ENCODE results near the gene SPEM2. TPM values are rescaled to one million over a fixed set of nuclear protein-coding genes. Genes with fewer than 3 reads are reported as not detected.

Gene SPEM2
- total RNA-seq, 5 donors from 2014 or later (not counting 1 experiment from before 2014, with no cell fraction given) = not detected

GRCh38 chr17:7403043-7403726 is 22.2 kb upstream of the SPEM2 start:
- WGBS (ENCODE audit: insufficient coverage) = 86% methylated on average over 4 of the region's 16 CpGs
- DNase-seq = peak in 13 of 35 experiments; percentile 12 to 46 (median 25)
- peaks cover 0 to 8% of the 10 kb centered on the region in 2 experiments for H3K27me3 ChIP-seq (replicated peaks in 1 of 2; ENCODE audit: control insufficient read depth in 2 of 2, extremely low read depth in 1 of 2, insufficient read depth in 2 of 2, low read length in 1 of 2)
- H3K27ac Mint-ChIP-seq = peak overlapping the region; percentile 72 to 96
- ChIA-PET CTCF (interaction anchor here in 1 of 2 donors (0.6 kb wide), 1 partner anchor 248 kb away, joined by 3 read pairs; no protein-coding TSS in a partner anchor), POLR2A (interaction anchor here (0.5 to 1.0 kb wide), 4 partner anchors 32 to 144 kb away, joined by 3 read pairs; no protein-coding TSS in a partner anchor)
- peak overlapping the region; percentile 84 for H3K27ac ChIP-seq (ENCODE audit: low read length)
- peak overlapping the region; percentile 90 to 95 (median 94) for H3K4me3 Mint-ChIP-seq
- H3K27me3 Mint-ChIP-seq = peaks cover 0 to 1% of the 10 kb centered on the region in 2 donors
- no peaks in the 10 kb centered on the region for H3K9me3 ChIP-seq
- H3K4me1 Mint-ChIP-seq = peaks cover 12 to 21% (median 15%) of the 10 kb centered on the region in 3 donors
- peaks cover 2 to 26% of the 10 kb centered on the region in 2 experiments for H3K4me1 ChIP-seq (ENCODE audit: control insufficient read depth in 1 of 2, extremely low read depth in 1 of 2, insufficient read depth in 2 of 2, low read length in 2 of 2)
- no peaks in the 10 kb centered on the region for H3K9me3 Mint-ChIP-seq
- peaks cover 3% of the 10 kb centered on the region for H3K36me3 Mint-ChIP-seq
- peak overlapping the region; percentile 92 to 93 for H3K4me3 ChIP-seq (ENCODE audit: control insufficient read depth in 1 of 2, extremely low read depth in 1 of 2, low read length in 1 of 2)
- no peak for ATAC-seq (replicated peaks in 1 of 4)
- no peaks in the 10 kb centered on the region for H3K36me3 ChIP-seq (ENCODE audit: control insufficient read depth in 2 of 2, extremely low read depth in 1 of 2, insufficient read depth in 1 of 2, low read length in 1 of 2)

DNA sequence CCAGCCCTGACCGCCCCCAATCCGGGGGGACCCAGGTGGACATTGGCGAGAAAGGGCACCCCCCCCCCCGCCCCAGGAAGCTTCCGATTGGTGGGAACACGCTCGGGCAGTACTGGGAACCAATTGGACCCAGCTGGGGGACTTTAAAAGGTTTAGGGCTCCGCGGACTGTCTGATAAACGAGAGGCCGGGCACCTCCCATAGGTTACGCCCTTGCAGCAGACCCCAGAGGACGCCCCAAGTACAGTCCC is 21.8 kb upstream of the SPEM2 start:
- WGBS (ENCODE audit: insufficient coverage) = 0% methylated on average over 6 of the region's 13 CpGs
- POLR2A ChIA-PET = interaction anchor here (0.5 to 1.0 kb wide), 9 partner anchors 9 to 213 kb away, joined by 3 to 8 read pairs (median 4); partner anchors contain the start of genes FXR2 (in 1 of the 2), GPS2 (in 1 of the 2), PLSCR3 (in 1 of the 2) and TMEM102 (in 1 of the 2)

GRCh38 chr17:7403977-7404736 is 21.3 kb upstream of the SPEM2 start, which contains the start of gene TMEM256:
TSS of gene TMEM256 (minus strand) at chr17:7404097. CDS start at chr17:7404084, 13 bp downstream.
- Histone ChIP-seq H3K27me3 (replicated peaks in 1 of 2; ENCODE audit: control insufficient read depth in 2 of 2, extremely low read depth in 1 of 2, insufficient read depth in 2 of 2, low read length in 1 of 2) (peaks cover 0 to 8% of the 10 kb centered on the region in 2 experiments), H3K27ac (ENCODE audit: low read length) (peak within 1 kb of the TSS; percentile 84), H3K4me3 (ENCODE audit: control insufficient read depth in 1 of 2, extremely low read depth in 1 of 2, low read length in 1 of 2) (peak within 1 kb of the TSS; percentile 92 to 93), H3K4me1 (ENCODE audit: control insufficient read depth in 1 of 2, extremely low read depth in 1 of 2, insufficient read depth in 2 of 2, low read length in 2 of 2) (peaks cover 2 to 32% of the 10 kb centered on the region in 2 experiments), H3K9me3 (no peaks in the 10 kb centered on the region), H3K36me3 (ENCODE audit: control insufficient read depth in 2 of 2, extremely low read depth in 1 of 2, insufficient read depth in 1 of 2, low read length in 1 of 2) (no peaks in the 10 kb centered on the region)
- WGBS (ENCODE audit: insufficient coverage) = under 1% methylated on average over 34 of the region's 49 CpGs
- Mint-ChIP-seq H3K27ac (peak within 1 kb of the TSS; percentile 87 to 96), H3K4me3 (peak within 1 kb of the TSS; percentile 90 to 95 (median 94)), H3K36me3 (peaks cover 3% of the 10 kb centered on the region), H3K9me3 (no peaks in the 10 kb centered on the region), H3K27me3 (peaks cover 0 to 1% of the 10 kb centered on the region in 2 donors), H3K4me1 (peaks cover 13 to 24% (median 15%) of the 10 kb centered on the region in 3 donors)
- ATAC-seq (replicated peaks in 1 of 4) (peak; percentile 86 to 91 (median 90)), DNase-seq (peak; percentile 87 to 98 (median 94))
- POLR2A ChIA-PET = interaction anchor here (0.5 to 1.0 kb wide), 7 partner anchors 10 to 213 kb away, joined by 3 to 8 read pairs (median 5); partner anchors contain the start of genes FXR2 (in 1 of the 2), GPS2 (in 1 of the 2), PLSCR3 (in 1 of the 2) and TMEM102 (in 1 of the 2)
- CTCF ChIA-PET = interaction anchor here in 1 of 2 donors (0.6 to 1.0 kb wide), 9 partner anchors 10 to 284 kb away, joined by 3 to 21 read pairs (median 3); partner anchors contain the start of genes PLSCR3, SAT2, TMEM102 and TP53

More for the DNA sequence above, 21.8 kb upstream of the SPEM2 start:
- peak overlapping the region; percentile 92 to 93 for H3K4me3 ChIP-seq (ENCODE audit: control insufficient read depth in 1 of 2, extremely low read depth in 1 of 2, low read length in 1 of 2)
- CTCF ChIA-PET = interaction anchor here in 1 of 2 donors (0.6 to 1.0 kb wide), 8 partner anchors 10 to 283 kb away, joined by 3 to 21 read pairs (median 4); partner anchors contain the start of genes PLSCR3, SAT2, TMEM102 and TP53
- H3K27me3 ChIP-seq (replicated peaks in 1 of 2; ENCODE audit: control insufficient read depth in 2 of 2, extremely low read depth in 1 of 2, insufficient read depth in 2 of 2, low read length in 1 of 2) = peaks cover 0 to 8% of the 10 kb centered on the region in 2 experiments
- Mint-ChIP-seq H3K4me1 (peaks cover 12 to 21% (median 15%) of the 10 kb centered on the region in 3 donors), H3K27ac (peak overlapping the region; percentile 87 to 96), H3K36me3 (peaks cover 3% of the 10 kb centered on the region), H3K27me3 (peaks cover 0 to 1% of the 10 kb centered on the region in 2 donors), H3K4me3 (peak overlapping the region; percentile 90 to 95 (median 94)), H3K9me3 (no peaks in the 10 kb centered on the region)
- H3K27ac ChIP-seq (ENCODE audit: low read length) = peak overlapping the region; percentile 84
- no peaks in the 10 kb centered on the region for H3K36me3 ChIP-seq (ENCODE audit: control insufficient read depth in 2 of 2, extremely low read depth in 1 of 2, insufficient read depth in 1 of 2, low read length in 1 of 2)
- peaks cover 2 to 29% of the 10 kb centered on the region in 2 experiments for H3K4me1 ChIP-seq (ENCODE audit: control insufficient read depth in 1 of 2, extremely low read depth in 1 of 2, insufficient read depth in 2 of 2, low read length in 2 of 2)
- DNase-seq (no peak), ATAC-seq (replicated peaks in 1 of 4) (no peak)
- no peaks in the 10 kb centered on the region for H3K9me3 ChIP-seq

- peaks cover 0 to 1% of the 10 kb centered on the region in 2 donors for H3K27me3 Mint-ChIP-seq
- peaks cover 14 to 25% (median 15%) of the 10 kb centered on the region in 3 donors for H3K4me1 Mint-ChIP-seq
- H3K4me3 ChIP-seq (ENCODE audit: control insufficient read depth in 1 of 2, extremely low read depth in 1 of 2, low read length in 1 of 2) = peak overlapping the region; percentile 61 to 93
- H3K27ac ChIP-seq (ENCODE audit: low read length) = no peak overlapping the region
- H3K27ac Mint-ChIP-seq = peak overlapping the region; percentile 87 to 96
- H3K27me3 ChIP-seq (replicated peaks in 1 of 2; ENCODE audit: control insufficient read depth in 2 of 2, extremely low read depth in 1 of 2, insufficient read depth in 2 of 2, low read length in 1 of 2) = peaks cover 0 to 8% of the 10 kb centered on the region in 2 experiments
- peaks cover 2 to 32% of the 10 kb centered on the region in 2 experiments for H3K4me1 ChIP-seq (ENCODE audit: control insufficient read depth in 1 of 2, extremely low read depth in 1 of 2, insufficient read depth in 2 of 2, low read length in 2 of 2)
- peak overlapping the region; percentile 90 to 95 (median 94) for H3K4me3 Mint-ChIP-seq
- H3K9me3 ChIP-seq = no peaks in the 10 kb centered on the region
- WGBS (ENCODE audit: insufficient coverage) = 2% methylated on average over 43 of the region's 65 CpGs
- CTCF ChIA-PET = interaction anchor here in 1 of 2 donors (0.8 to 1.0 kb wide), 7 partner anchors 11 to 283 kb away, joined by 3 to 21 read pairs (median 3); partner anchors contain the start of genes PLSCR3, SAT2, TMEM102 and TP53
- peak; percentile 54 to 59 (median 57) for ATAC-seq (replicated peaks in 1 of 4)
- H3K9me3 Mint-ChIP-seq = no peaks in the 10 kb centered on the region
- H3K36me3 Mint-ChIP-seq = peaks cover 3% of the 10 kb centered on the region
- POLR2A ChIA-PET = interaction anchor here in 1 of 2 donors (1.0 kb wide), 3 partner anchors 10 to 39 kb away, joined by 5 to 8 read pairs (median 6); partner anchors contain the start of genes PLSCR3 and TMEM102
- DNase-seq = peak in 26 of 35 experiments; percentile 54 to 84 (median 70)
- H3K36me3 ChIP-seq (ENCODE audit: control insufficient read depth in 2 of 2, extremely low read depth in 1 of 2, insufficient read depth in 1 of 2, low read length in 1 of 2) = no peaks in the 10 kb centered on the region
These were observed 20.6 kb upstream of the SPEM2 start for GRCh38 chr17:7404737-7405349.

GRCh38 chr17:7405350-7406234 is 19.8 kb upstream of the SPEM2 start:
- Histone ChIP-seq H3K9me3 (no peaks in the 10 kb centered on the region), H3K27me3 (replicated peaks in 1 of 2; ENCODE audit: control insufficient read depth in 2 of 2, extremely low read depth in 1 of 2, insufficient read depth in 2 of 2, low read length in 1 of 2) (peaks cover 0 to 8% of the 10 kb centered on the region in 2 experiments), H3K27ac (ENCODE audit: low read length) (no peak overlapping the region), H3K36me3 (ENCODE audit: control insufficient read depth in 2 of 2, extremely low read depth in 1 of 2, insufficient read depth in 1 of 2, low read length in 1 of 2) (no peaks in the 10 kb centered on the region), H3K4me1 (ENCODE audit: control insufficient read depth in 1 of 2, extremely low read depth in 1 of 2, insufficient read depth in 2 of 2, low read length in 2 of 2) (peaks cover 2 to 32% of the 10 kb centered on the region in 2 experiments), H3K4me3 (ENCODE audit: control insufficient read depth in 1 of 2, extremely low read depth in 1 of 2, low read length in 1 of 2) (peak overlapping the region; percentile 61 to 93)
- Mint-ChIP-seq H3K27me3 (peaks cover 0 to 1% of the 10 kb centered on the region in 2 donors), H3K4me3 (peak overlapping the region; percentile 75 to 90 (median 80)), H3K9me3 (no peaks in the 10 kb centered on the region), H3K36me3 (peaks cover 3% of the 10 kb centered on the region), H3K4me1 (peaks cover 14 to 25% (median 15%) of the 10 kb centered on the region in 3 donors), H3K27ac (peak overlapping the region in 1 of 2 donors; percentile 28)
- DNase-seq = no peak
- 52% methylated on average over 23 of the region's 38 CpGs for WGBS (ENCODE audit: insufficient coverage)
- ATAC-seq (replicated peaks in 1 of 4) = no peak
- CTCF ChIA-PET = no interaction called here
- POLR2A ChIA-PET = no interaction called here
